Left lung (tissue), 10 donors: ENCODE data around the gene CD48. TPM values are rescaled to one million over a fixed set of nuclear protein-coding genes. Genes with fewer than 3 reads are reported as not detected.
A peak's percentile ranks its signal among the peaks of the same experiment; 100 is the strongest.
"Not testable (repeated sequence)": the region's sequence is repeated elsewhere in the genome, so short reads cannot be mapped to it uniquely, and the experiment has no call there.

Source experiments
- ATAC-seq: fragments of 200-7000 bp; cut with Tn5 transposase; one replicate; pipeline ENCODE4 v1.9.1; 2020; ENCODE audit warnings: moderate library complexity
- DNase-seq, 4 donors: peaks; one replicate each; pipeline ENCODE4 v3.0.0-alpha.2; 2013 to 2020
- H3K27ac ChIP-seq, 2 donors: fragments of 200-600 bp; sonication (generic) in 1 of 2; one replicate each; pipeline versions ENCODE4 v1.5.0 to v1.8.0; 2020 to 2021
- H3K27me3 ChIP-seq, 2 donors: fragments of 200-600 bp; sonication (generic) in 1 of 2; one replicate each; pipeline versions ENCODE4 v1.5.0 to v1.8.0; 2020 to 2021
- H3K36me3 ChIP-seq, 2 donors: fragments of 200-600 bp; sonication (generic) in 1 of 2; one replicate each; pipeline versions ENCODE4 v1.5.0 to v1.8.0; 2020 to 2021
- H3K4me1 ChIP-seq, 2 donors: fragments of 200-600 bp; one replicate each; pipeline ENCODE4 v1.8.0; 2021
- H3K4me3 ChIP-seq, 2 donors: fragments of 200-600 bp; sonication (generic) in 1 of 2; one replicate each; pipeline versions ENCODE4 v1.5.0 to v1.8.0; 2020 to 2021; ENCODE audit warnings: mild to moderate bottlenecking in 1 of 2
- H3K9me3 ChIP-seq, 2 donors: fragments of 200-600 bp; sonication (generic) in 1 of 2; one replicate each; pipeline versions ENCODE4 v1.5.0 to v1.8.0; 2020 to 2021
- intact Hi-C, 2 donors: fragments of 100-400 bp; cut with DNase I; formaldehyde crosslinking; loops; one replicate each; pipeline versions ENCODE4 v1.11.2 to v1.14.2; 2022
- polyA plus RNA-seq, 6 donors: library from polyadenylated mRNA; unstranded; fragments of 120-200 nt; gene quantifications; one replicate each; pipeline ENCODE4 v1.2.1, GENCODE V29; 2013; ENCODE audit not compliant: insufficient read length in 6 of 6
- total RNA-seq, 2 donors: library from RNA; stranded (reverse); fragmentation: NEBNext Ultra II Directional; extraction: Animal tissue kit (Norgen Biotek cat#: 25700); gene quantifications; one replicate each; pipeline ENCODE4 v1.2.1, GENCODE V29; 2021
- TF ChIP-seq, protein P1 (sequence below), 2 donors: fragments of 200-600 bp; sonication (generic) in 1 of 2; IDR thresholded peaks; one replicate each; pipeline versions ENCODE4 v1.5.0 to v1.8.0; 2021; ENCODE audit warnings: antibody characterized with exemption in 2 of 2
- donor health status: DM: no; HTN: yes; CAD: no.
- donor health status: DM: no; HTN: no; CAD: no.

CD48 gene
- total and polyA plus RNA-seq, 8 donors, result 5.8 to 35.5 (median 7.5) TPM

DNA sequence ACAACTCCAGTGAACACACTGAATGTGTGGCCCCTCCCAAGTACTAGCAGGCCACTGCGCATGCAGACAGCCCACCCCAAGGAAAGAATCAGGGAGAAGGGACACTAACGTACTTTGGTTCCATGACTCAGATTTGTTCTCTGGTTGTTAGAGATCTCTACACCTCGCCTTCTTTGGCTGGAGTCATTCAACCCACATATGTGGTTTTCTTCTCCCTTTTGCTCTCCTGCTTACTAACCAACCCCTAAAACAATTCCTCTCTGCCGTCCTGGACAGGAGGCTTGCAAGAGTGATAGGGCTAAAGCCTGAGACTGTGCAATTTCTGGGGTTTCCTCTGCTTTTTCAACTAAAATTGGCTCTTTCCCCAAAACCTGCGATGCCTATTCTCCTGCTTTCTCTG, 5.7 kb upstream of the CD48 start:
- no peak overlapping the region for H3K27ac ChIP-seq
- peaks cover 0 to 53% of the 10 kb centered on the region in 2 donors for H3K4me1 ChIP-seq
- TF ChIP-seq, protein P1, sequence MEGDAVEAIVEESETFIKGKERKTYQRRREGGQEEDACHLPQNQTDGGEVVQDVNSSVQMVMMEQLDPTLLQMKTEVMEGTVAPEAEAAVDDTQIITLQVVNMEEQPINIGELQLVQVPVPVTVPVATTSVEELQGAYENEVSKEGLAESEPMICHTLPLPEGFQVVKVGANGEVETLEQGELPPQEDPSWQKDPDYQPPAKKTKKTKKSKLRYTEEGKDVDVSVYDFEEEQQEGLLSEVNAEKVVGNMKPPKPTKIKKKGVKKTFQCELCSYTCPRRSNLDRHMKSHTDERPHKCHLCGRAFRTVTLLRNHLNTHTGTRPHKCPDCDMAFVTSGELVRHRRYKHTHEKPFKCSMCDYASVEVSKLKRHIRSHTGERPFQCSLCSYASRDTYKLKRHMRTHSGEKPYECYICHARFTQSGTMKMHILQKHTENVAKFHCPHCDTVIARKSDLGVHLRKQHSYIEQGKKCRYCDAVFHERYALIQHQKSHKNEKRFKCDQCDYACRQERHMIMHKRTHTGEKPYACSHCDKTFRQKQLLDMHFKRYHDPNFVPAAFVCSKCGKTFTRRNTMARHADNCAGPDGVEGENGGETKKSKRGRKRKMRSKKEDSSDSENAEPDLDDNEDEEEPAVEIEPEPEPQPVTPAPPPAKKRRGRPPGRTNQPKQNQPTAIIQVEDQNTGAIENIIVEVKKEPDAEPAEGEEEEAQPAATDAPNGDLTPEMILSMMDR (IDR thresholded peaks at IDR 0.05), result no peak
- ATAC-seq (no peak), DNase-seq (no peak)
- H3K4me3 ChIP-seq, result no peak overlapping the region
- intact Hi-C loops, result no loop called here
- H3K27me3 ChIP-seq, result no peaks in the 10 kb centered on the region
- H3K36me3 ChIP-seq, result no peaks in the 10 kb centered on the region
- no peaks in the 10 kb centered on the region for H3K9me3 ChIP-seq

- H3K4me3 ChIP-seq, result no peak overlapping the region
- H3K4me1 ChIP-seq, result peaks cover 0 to 53% of the 10 kb centered on the region in 2 donors
- H3K9me3 ChIP-seq, result no peaks in the 10 kb centered on the region
- H3K36me3 ChIP-seq, result no peaks in the 10 kb centered on the region
- DNase-seq, result no peak
- TF ChIP-seq, protein P1 (IDR thresholded peaks at IDR 0.05), result no peak
- H3K27ac ChIP-seq, result no peak overlapping the region
- intact Hi-C loops, result no loop called here
- peaks cover 0 to 6% of the 10 kb centered on the region in 2 donors for H3K27me3 ChIP-seq
- no peak for ATAC-seq
Observed at GRCh38 chr1:160716013-160716412, 4.4 kb upstream of the CD48 start.

- H3K9me3 ChIP-seq, H3K36me3 ChIP-seq, H3K4me3 ChIP-seq, DNase-seq, ATAC-seq, H3K27me3 ChIP-seq, intact Hi-C loops, H3K27ac ChIP-seq: not testable (repeated sequence)
- peaks cover 0 to 49% of the 10 kb centered on the region in 2 donors for H3K4me1 ChIP-seq
Observed at GRCh38 chr1:160714034-160714648, 2.5 kb upstream of the CD48 start.

GRCh38 chr1:160713161-160713560, 1.5 kb upstream of the CD48 start:
- Histone ChIP-seq H3K36me3 (no peaks in the 10 kb centered on the region), H3K4me3 (no peak overlapping the region), H3K27ac (peak overlapping the region in 1 of 2 donors; percentile 88), H3K27me3 (peaks cover 0 to 6% of the 10 kb centered on the region in 2 donors), H3K4me1 (peaks cover 0 to 49% of the 10 kb centered on the region in 2 donors), H3K9me3 (no peaks in the 10 kb centered on the region)
- ATAC-seq (peak; percentile 17), DNase-seq (no peak)
- TF ChIP-seq, protein P1 (IDR thresholded peaks at IDR 0.05), result no peak
- intact Hi-C loops, result no loop called here

DNA sequence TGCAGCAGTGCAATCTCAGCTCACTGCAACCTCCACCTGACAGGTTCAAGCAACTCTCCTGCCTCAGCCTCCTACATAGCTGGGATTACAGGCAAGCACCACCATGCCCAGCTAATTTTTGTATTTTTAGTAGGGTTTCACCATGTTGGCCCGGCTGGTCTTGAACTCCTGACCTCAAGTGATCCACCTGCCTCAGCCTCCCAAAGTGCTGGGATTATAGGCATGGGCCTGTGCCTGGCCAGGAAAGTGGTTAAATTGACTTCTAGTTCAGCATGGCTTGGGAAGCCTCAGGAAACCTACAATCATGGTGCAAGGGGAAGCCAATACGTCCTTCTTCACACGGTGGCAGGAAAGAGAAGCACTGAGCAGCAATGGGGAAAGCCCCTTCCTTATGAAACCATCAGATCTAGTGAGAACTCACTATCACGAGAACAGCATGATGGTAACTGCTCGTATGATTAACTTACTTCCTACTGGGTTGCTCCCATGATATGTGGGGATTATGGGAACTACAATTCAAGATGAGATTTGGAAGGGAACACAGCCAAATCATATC, 981 bp upstream of the CD48 start:
- H3K27me3 ChIP-seq, intact Hi-C loops, H3K36me3 ChIP-seq, H3K9me3 ChIP-seq: not testable (repeated sequence)
- Histone ChIP-seq H3K4me1 (peaks cover 0 to 49% of the 10 kb centered on the region in 2 donors), H3K27ac (peak overlapping the region; percentile 30 to 88), H3K4me3 (peak overlapping the region in 1 of 2 donors; percentile 58)
- DNase-seq (peak in 1 of 4 donors; percentile 39), ATAC-seq (peak; percentile 76)

DNA sequence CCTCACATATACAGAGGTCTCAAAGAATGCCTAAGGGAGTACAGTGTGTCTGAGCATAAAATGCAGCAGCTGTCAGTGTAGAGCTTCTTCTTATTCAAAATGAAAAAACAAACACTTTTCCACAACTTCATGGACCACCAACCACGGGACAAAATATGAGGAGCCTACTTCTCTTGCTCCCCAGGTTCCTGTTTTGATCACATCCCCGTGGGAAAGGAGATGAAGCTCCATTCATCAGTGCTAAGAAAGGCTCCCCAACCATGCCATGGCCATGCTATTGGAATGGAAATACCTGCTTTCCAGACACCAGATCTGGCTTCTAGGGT, 383 bp downstream of the CD48 start:
- Histone ChIP-seq H3K36me3 (no peaks in the 10 kb centered on the region), H3K4me1 (peaks cover 0 to 52% of the 10 kb centered on the region in 2 donors), H3K27ac (peak overlapping the region in 1 of 2 donors; percentile 88), H3K4me3 (peak overlapping the region; percentile 6 to 58), H3K9me3 (no peaks in the 10 kb centered on the region), H3K27me3 (peaks cover 0 to 6% of the 10 kb centered on the region in 2 donors)
- TF ChIP-seq, protein P1 (IDR thresholded peaks at IDR 0.05), result no peak
- intact Hi-C loops, result no loop called here
- ATAC-seq (no peak), DNase-seq (no peak)
